Nucleus accumbens (tissue), 56 donors: ENCODE measurements around the gene ARHGDIB.

Experiments used
- DNase-seq, 56 donors: peaks; one replicate each; lab custom pipeline; 2025; lab: John Stamatoyannopoulos, UW

The ARHGDIB gene

GRCh38 chr12:14934511-14934910 lies 26.9 kb downstream of the ARHGDIB start:
- DNase-seq = no peak

DNA sequence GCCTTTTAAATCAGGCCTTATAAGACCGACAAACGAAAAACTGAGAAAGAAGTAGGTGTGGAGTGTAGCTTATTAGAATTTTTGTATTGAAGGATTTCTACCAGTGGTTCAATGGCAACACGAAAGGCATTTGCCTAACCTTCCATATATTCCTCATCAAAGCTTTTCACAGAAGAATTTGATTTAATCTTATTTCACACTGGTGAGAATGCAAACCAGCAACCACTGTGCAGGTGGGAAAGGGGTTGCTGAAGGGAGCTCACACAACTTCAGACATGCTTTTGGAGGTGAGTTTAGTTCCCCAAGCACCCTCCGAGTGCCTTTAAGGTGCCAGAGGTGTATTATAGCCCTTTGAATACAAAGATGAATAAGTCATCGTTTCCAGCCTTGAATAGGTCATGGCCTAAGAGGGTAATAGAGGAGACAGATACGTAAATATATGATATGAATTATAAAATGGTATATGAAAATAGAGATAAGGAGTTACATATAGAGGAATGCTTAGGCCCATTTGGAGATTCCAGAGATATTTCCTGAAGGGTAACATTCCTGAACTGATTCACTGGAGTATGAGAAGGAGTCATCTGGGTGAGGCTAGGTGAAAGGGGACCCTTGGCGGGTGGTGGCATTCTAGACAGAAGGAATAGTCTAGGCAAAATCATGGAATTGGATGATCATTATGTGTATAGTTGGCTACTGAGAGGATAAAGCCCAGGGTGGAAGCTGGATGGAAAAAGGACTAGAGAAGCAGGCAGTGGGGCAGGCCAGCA lies 29.4 kb downstream of the ARHGDIB start:
- no peak for DNase-seq

GRCh38 chr12:14931359-14931758 lies 30.0 kb downstream of the ARHGDIB start:
- DNase-seq = no peak

DNA sequence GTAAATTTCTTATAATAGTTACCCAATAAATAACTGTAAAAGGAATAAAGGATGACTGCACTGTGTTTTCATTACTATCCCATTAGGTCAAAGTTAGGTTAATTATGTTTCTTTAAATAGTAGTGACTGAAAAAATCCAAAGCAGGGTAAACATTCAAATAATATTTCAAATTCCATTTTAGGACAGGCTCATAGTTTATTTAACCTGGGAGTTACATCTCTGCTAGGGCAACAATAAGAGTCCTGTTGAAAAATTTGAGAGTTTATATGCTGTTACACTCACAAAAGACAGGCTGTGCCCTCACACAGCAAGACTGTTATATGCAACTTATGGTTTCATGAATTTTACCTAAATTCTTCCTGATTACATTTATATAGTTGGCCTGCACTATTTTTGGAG lies 31.1 kb downstream of the ARHGDIB start:
- DNase-seq = no peak

DNA sequence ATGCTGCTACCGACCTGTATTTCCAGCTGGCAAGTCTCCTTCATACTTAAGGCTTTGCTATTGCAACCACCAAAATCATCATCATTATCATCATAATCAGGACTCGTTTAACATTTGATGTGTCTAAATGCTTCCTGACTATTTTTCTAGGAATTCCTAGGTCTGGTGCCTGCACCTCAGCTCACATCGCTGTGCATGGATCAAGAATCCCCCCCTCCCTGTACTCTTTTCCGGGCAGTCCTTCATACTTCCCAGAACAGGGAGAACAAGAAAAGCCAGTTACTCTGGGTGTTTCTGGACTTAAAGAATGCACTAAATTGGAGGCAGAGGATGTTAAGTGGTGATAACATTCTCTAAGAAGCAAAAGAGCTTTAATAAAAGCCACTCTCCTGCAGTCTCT lies 32.5 kb downstream of the ARHGDIB start:
- DNase-seq = no peak

GRCh38 chr12:14927267-14927666 lies 34.1 kb downstream of the ARHGDIB start:
- DNase-seq = no peak

DNA sequence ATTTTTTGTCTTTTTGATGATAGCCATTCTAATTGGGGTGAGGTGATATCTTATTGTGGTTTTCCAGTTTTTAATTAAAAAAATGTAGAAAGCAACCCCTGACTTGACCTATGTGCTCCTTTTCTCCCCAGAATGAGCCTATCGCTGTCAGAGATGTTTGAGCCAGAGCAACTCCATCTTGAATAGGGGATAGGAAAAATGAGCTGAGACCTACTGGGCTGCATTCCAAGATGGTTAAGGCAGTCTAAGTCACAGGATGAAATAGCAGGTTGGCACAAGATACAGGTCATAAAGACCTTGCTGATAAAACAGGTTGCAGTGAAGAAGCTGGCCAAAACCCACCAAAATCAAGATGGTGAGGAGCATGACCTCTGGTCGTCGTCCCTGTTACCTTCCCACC lies 36.9 kb downstream of the ARHGDIB start:
- no peak for DNase-seq

DNA sequence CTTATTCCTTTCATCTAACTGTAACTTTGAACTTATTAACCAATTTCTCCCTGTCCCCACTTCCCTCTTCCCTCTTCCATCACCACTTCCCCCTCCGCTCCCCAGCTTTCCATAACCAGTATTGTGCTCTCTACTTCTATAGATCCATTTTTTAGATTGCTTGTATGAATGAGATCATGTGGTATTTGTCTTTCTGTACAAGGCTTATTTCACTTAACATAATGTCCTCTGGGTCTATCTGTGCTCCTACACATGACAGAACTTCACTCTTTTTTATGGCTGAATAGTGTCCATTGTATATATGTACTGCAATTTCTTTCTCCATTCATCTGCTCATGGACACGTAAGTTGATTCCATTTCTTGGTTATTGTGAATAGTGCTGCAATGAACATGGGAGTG lies 37.5 kb downstream of the ARHGDIB start:
- DNase-seq = no peak

DNA sequence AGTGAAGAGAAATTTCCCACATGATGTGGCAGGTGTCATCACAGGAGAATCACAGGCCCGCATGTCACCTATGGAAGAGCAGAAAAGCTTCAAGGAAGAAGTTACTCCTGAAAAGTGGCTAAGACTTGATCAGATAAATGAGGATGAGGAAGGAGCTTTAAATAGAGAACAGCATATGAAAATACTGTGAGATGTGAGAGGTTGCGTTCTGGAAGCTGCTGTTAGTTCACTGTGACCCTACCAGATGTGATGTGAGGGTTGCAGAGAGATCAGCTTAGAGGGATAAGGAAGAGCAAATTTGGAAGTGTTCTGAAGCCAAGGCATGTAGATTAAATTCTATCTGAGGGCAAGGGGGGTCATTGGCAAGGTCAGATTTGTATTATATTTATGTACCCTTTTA lies 40.2 kb downstream of the ARHGDIB start:
- no peak for DNase-seq

DNA sequence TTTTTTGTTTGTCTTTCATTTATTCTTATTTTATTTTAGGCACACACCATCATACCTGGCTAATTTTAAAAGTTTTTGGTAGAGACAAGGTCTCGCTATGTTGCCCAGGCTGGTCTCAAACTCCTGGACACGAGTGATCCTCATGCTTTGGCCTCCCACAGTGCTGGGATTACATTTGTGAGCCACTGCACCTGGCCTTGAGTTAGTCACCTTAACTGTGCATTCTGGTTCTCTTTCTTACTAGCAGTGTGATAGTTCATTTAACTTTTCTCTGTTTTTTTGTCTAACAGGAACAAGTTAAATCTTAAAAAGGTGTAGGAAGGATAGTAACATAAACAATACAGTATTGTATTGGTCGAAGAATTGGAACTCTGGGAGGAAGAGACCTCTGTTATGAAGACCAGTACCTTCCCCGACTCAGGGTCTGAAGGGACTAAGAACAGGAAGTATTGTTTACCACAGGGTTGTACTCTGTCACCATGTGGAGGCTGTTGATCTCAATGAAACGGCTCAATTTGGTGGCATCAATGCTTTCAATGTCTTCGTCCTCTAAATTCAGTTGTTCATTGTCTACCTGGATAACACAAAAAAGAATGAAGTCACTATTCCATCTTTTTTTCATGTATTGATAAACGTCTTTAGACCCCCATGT lies 40.8 kb downstream of the ARHGDIB start:
- no peak for DNase-seq

GRCh38 chr12:14919455-14919854 lies 41.9 kb downstream of the ARHGDIB start:
- no peak for DNase-seq

DNA sequence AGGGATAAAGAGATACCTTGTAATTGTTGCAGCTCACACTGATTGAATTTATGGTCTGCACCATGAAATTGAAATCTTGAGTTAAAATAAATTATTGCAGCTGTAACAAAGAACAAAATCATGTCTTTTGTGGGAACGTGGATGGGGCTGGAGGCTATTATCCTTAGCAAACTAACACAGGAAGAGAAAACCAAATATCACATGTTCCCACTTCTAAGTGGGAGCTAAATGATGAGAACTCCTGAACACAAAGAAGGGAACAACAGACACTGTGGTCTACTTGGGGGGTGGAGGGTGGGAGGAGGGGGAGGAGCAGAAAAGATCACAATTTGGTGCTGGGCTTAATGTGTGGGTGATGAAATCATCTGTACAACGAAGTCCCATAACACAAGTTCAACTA lies 45.7 kb downstream of the ARHGDIB start:
- DNase-seq = no peak

GRCh38 chr12:14913381-14913781 lies 48.0 kb downstream of the ARHGDIB start:
- no peak for DNase-seq

GRCh38 chr12:14911131-14911530 lies 50.3 kb downstream of the ARHGDIB start:
- no peak for DNase-seq

GRCh38 chr12:14910090-14910915 lies 51.1 kb downstream of the ARHGDIB start:
- DNase-seq = peak in 1 of 56 donors; percentile 3

DNA sequence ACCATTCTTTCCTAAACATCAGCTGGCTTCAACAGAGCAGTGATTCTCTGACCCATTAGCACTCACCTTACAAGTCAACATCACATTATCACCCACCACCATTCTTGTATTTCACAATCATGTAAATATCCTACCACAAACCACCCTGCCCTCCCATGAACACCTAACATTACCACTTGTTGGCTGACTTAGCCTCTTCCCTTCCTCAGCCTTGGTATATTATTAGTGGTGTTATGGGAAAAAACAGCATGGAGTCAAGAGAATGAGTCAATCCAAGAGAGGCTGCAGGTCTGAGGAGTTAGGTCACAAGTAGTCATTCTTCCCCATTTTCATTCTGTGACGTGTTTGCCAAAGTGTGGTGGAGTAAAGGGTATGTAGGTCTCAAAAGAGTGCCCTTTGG lies 53.4 kb downstream of the ARHGDIB start:
- DNase-seq = no peak

DNA sequence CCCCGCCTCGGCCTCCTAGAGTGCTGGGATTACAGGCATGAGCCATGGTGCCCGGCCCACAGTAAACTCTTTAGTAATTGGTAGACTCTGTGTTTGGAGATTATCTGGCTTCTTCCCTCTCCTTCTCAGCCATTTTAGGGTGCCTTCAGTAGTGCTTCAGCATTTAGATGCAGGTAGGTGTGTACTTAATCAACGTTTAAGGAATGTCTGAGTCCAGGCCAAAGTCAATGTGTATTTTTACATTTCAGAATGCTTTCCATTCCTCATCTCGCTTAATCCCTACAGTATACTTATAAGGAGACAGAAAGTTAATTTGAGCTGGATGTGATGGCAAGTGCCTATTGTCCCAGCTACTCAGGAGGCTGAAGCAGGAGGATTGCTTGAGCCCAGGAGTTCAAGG lies 55.3 kb downstream of the ARHGDIB start:
- no peak for DNase-seq

GRCh38 chr12:14905269-14906004 lies 56.0 kb downstream of the ARHGDIB start:
- DNase-seq = no peak

GRCh38 chr12:14904854-14905253 lies 56.5 kb downstream of the ARHGDIB start:
- no peak for DNase-seq

GRCh38 chr12:14903386-14904098 lies 57.9 kb downstream of the ARHGDIB start:
- DNase-seq = no peak
